HepG2 (cell line): ENCODE data around the gene IBSP.

Experiments
- FOXK2 ChIP-seq: fragments of 450-650 bp; IDR thresholded peaks from 2 replicates; pipeline ENCODE4 v1.6.1; 2016
- FOXO1 ChIP-seq: sonication (generic); formaldehyde crosslinking; IDR thresholded peaks from 2 replicates; pipeline ENCODE4 v1.4.0; 2020; ENCODE audit warnings: missing genetic modification reagents
- RNF219 ChIP-seq: sonication (generic); formaldehyde crosslinking; IDR thresholded peaks from 2 replicates; pipeline ENCODE4 v1.5.0; 2020; ENCODE audit warnings: mild to moderate bottlenecking, missing genetic modification reagents
- SP1 ChIP-seq, 2 experiments: fragments of 450-650 bp in 1 of 2; sonication (generic) in 1 of 2; formaldehyde crosslinking in 1 of 2; IDR thresholded peaks; 2 replicates each; pipeline versions ENCODE4 v1.4.0 to v1.6.1; 2016 to 2020; ENCODE audit warnings: missing genetic modification reagents in 1 of 2
- TCF7L2 ChIP-seq: IDR thresholded peaks from 2 replicates; pipeline ENCODE4 v1.6.1; 2011; ENCODE audit warnings: mild to moderate bottlenecking, low read depth, low read length, moderate library complexity
- ZNF615 ChIP-seq: sonication (generic); formaldehyde crosslinking; IDR thresholded peaks from 2 replicates; pipeline ENCODE4 v1.5.0; 2020; ENCODE audit warnings: mild to moderate bottlenecking, missing genetic modification reagents, borderline replicate concordance
- ZNF629 ChIP-seq: sonication (generic); formaldehyde crosslinking; conservative IDR thresholded peaks from 2 replicates; pipeline ENCODE4 v1.5.0; 2020; ENCODE audit warnings: missing genetic modification reagents

- TF ChIP-seq RNF219 (no peak), FOXO1 (no peak), FOXK2 (no peak), TCF7L2 (no peak), ZNF615 (CRISPR knock-in tag) (no peak), ZNF629 (no peak), SP1 (IDR thresholded peaks at IDR 0.05) (no peak), SP1 (CRISPR knock-in tag; IDR thresholded peaks at IDR 0.05) (no peak)
Observed at GRCh38 chr4:87846226-87846625, 46.9 kb downstream of the IBSP start.
